Thymus (tissue), 11 donors: Measurements from ENCODE around the gene NFXL1. TPM values are rescaled to one million over a fixed set of nuclear protein-coding genes. Genes with fewer than 3 reads are reported as not detected.

Experiments used
- DNase-seq, 9 donors: peaks; one replicate each; pipeline ENCODE4 v3.0.0-alpha.2; 2013; ENCODE audit warnings: low spot score in 9 of 9, low read depth in 6 of 9, missing footprints in 1 of 9
- H3K27ac ChIP-seq, 2 donors: one replicate each; pipeline ENCODE4 v1.5.1; 2013; ENCODE audit warnings: control low read depth in 1 of 2, low read depth in 1 of 2, low read length in 1 of 2, mild to moderate bottlenecking in 1 of 2, moderate library complexity in 1 of 2
- H3K27me3 ChIP-seq, 2 donors: one replicate each; pipeline ENCODE4 v1.5.1; 2013; ENCODE audit warnings: low read length in 1 of 2; ENCODE audit not compliant: control insufficient read depth in 2 of 2, insufficient read depth in 1 of 2
- H3K36me3 ChIP-seq, 2 donors: one replicate each; pipeline ENCODE4 v1.5.1; 2013; ENCODE audit warnings: low read length in 1 of 2, mild to moderate bottlenecking in 1 of 2, moderate library complexity in 1 of 2; ENCODE audit not compliant: control insufficient read depth in 2 of 2, insufficient read depth in 2 of 2
- H3K4me1 ChIP-seq, 2 donors: one replicate each; pipeline ENCODE4 v1.5.1; 2013; ENCODE audit warnings: low read length in 2 of 2; ENCODE audit not compliant: control insufficient read depth in 2 of 2, insufficient read depth in 2 of 2
- H3K4me3 ChIP-seq, 2 donors: one replicate each; pipeline ENCODE4 v1.5.1; 2013; ENCODE audit warnings: low read length in 2 of 2, control low read depth in 1 of 2, mild to moderate bottlenecking in 1 of 2
- H3K9me3 ChIP-seq, 2 donors: one replicate each; pipeline ENCODE4 v1.5.1; 2013; ENCODE audit warnings: low read length in 1 of 2, mild to moderate bottlenecking in 1 of 2; ENCODE audit not compliant: control insufficient read depth in 2 of 2, insufficient read depth in 1 of 2
- WGBS: extraction: QIAGEN DNeasy Blood & Tissue Kit; methylation state at CpG from one replicate; pipeline ENCODE4 v1.1.7; 2013; 5-methylcytosine and 5-hydroxymethylcytosine counted together
- polyA plus RNA-seq: library from polyadenylated mRNA; stranded (reverse); fragments of 200-250 nt; gene quantifications from one replicate; pipeline ENCODE4 v1.2.3, GENCODE V29; 2013
- total RNA-seq: library from RNA; stranded (reverse); fragments of 120-200 nt; gene quantifications from one replicate; pipeline ENCODE4 v1.2.4, GENCODE V29; 2013
- donor health status: healthy.

NFXL1 gene
- total and polyA plus RNA-seq, 2 donors: 5.9 to 8.7 TPM

- no peaks in the 10 kb centered on the region for H3K9me3 ChIP-seq
- no peak overlapping the region for H3K27ac ChIP-seq
- peaks cover 0 to 3% of the 10 kb centered on the region in 2 donors for H3K36me3 ChIP-seq
- DNase-seq: no peak
- no peak overlapping the region for H3K4me3 ChIP-seq
- no peaks in the 10 kb centered on the region for H3K27me3 ChIP-seq
- WGBS: 84% methylated on average over 4 of the region's 4 CpGs
- no peaks in the 10 kb centered on the region for H3K4me1 ChIP-seq
Observed at GRCh38 chr4:47863486-47863885, 50.9 kb downstream of the NFXL1 start.

- no peaks in the 10 kb centered on the region for H3K27me3 ChIP-seq
- WGBS: over 99% methylated on average over 3 of the region's 3 CpGs
- no peak for DNase-seq
- peaks cover 0 to 3% of the 10 kb centered on the region in 2 donors for H3K36me3 ChIP-seq
- H3K27ac ChIP-seq: no peak overlapping the region
- no peak overlapping the region for H3K4me3 ChIP-seq
- no peaks in the 10 kb centered on the region for H3K4me1 ChIP-seq
- H3K9me3 ChIP-seq: no peaks in the 10 kb centered on the region
Observed at GRCh38 chr4:47862297-47862696, 52.1 kb downstream of the NFXL1 start.

- Histone ChIP-seq H3K36me3 (no peaks in the 10 kb centered on the region), H3K4me3 (no peak overlapping the region), H3K9me3 (no peaks in the 10 kb centered on the region), H3K27me3 (no peaks in the 10 kb centered on the region), H3K27ac (no peak overlapping the region), H3K4me1 (no peaks in the 10 kb centered on the region)
- no peak for DNase-seq
- 99% methylated on average over 1 of the region's 1 CpG for whole genome bisulfite sequencing
Observed at GRCh38 chr4:47860305-47860704, 54.1 kb downstream of the NFXL1 start.

DNA sequence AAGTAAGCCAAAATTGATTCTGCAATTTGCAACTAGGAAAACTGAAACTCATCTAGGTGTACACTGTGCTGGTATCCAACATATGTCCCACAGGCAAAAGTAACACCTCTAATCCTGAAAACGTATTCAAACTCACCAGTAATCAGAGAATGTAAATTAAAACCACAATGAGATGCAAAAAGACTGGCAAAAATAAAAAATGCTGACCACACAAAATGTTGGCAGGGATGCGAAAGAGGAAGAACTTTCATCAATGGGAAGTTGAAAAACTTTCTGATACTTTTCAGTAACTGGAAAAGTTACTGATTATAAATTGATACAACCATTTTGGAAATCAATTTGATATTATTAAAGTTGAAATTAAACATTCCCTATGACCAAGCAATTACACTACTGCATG, 56.4 kb downstream of the NFXL1 start:
- Histone ChIP-seq H3K9me3 (no peaks in the 10 kb centered on the region), H3K36me3 (no peaks in the 10 kb centered on the region), H3K27me3 (no peaks in the 10 kb centered on the region), H3K4me3 (no peak overlapping the region), H3K4me1 (no peaks in the 10 kb centered on the region), H3K27ac (no peak overlapping the region)
- DNase-seq: no peak
- WGBS: 82% methylated on average over 2 of the region's 2 CpGs

GRCh38 chr4:47856713-47857112, 57.7 kb downstream of the NFXL1 start:
- WGBS: 99% methylated on average over 1 of the region's 1 CpG
- Histone ChIP-seq H3K4me1 (no peaks in the 10 kb centered on the region), H3K27me3 (no peaks in the 10 kb centered on the region), H3K4me3 (no peak overlapping the region), H3K27ac (no peak overlapping the region), H3K9me3 (no peaks in the 10 kb centered on the region), H3K36me3 (no peaks in the 10 kb centered on the region)
- no peak for DNase-seq

DNA sequence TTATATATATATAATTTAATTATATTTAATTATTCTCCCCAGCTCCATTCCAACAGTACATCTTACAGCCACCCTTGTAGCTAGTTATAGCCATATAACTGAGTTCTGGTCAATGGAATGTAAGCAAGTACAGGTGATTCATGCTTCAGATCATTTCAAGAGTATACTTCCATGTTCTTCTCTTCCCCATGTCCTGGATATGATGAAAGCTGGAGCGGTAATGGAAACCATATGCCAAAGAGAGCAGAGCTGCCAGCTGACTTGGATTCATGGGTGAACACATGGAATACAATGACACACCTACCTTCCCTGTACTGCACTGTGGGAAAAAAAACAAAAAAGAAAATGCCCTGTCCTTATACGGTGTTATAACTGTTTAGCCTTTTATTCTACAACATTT, 59.0 kb downstream of the NFXL1 start:
- H3K4me1 ChIP-seq: no peaks in the 10 kb centered on the region
- WGBS: 100% methylated on average over 2 of the region's 2 CpGs
- no peak for DNase-seq
- H3K27me3 ChIP-seq: no peaks in the 10 kb centered on the region
- no peak overlapping the region for H3K27ac ChIP-seq
- no peaks in the 10 kb centered on the region for H3K36me3 ChIP-seq
- H3K4me3 ChIP-seq: no peak overlapping the region
- H3K9me3 ChIP-seq: no peaks in the 10 kb centered on the region

- WGBS: 99% methylated on average over 1 of the region's 1 CpG
- no peak overlapping the region for H3K27ac ChIP-seq
- H3K4me1 ChIP-seq: no peaks in the 10 kb centered on the region
- H3K36me3 ChIP-seq: no peaks in the 10 kb centered on the region
- H3K4me3 ChIP-seq: no peak overlapping the region
- H3K9me3 ChIP-seq: no peaks in the 10 kb centered on the region
- no peaks in the 10 kb centered on the region for H3K27me3 ChIP-seq
- no peak for DNase-seq
Observed at GRCh38 chr4:47852136-47852535, 62.2 kb downstream of the NFXL1 start.

DNA sequence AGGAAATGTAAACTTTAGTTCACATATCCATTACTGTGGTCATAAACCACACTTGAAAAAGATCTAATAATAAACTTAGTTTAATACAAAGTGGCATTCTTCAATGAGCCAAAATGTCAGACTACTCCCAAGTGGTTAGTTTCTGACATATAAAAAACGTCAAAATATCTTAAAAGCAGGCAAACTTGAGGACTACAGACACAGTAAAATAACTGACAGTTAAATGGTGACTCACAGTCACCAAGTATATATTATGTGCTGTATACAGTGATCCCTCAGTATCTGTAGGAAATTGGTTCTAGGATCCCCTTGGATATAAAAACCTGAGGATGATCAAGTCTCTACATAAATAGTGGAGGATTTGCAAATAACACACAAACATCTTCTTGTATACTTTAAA, 64.9 kb downstream of the NFXL1 start:
- Histone ChIP-seq H3K4me1 (no peaks in the 10 kb centered on the region), H3K9me3 (no peaks in the 10 kb centered on the region), H3K4me3 (no peak overlapping the region), H3K27me3 (no peaks in the 10 kb centered on the region), H3K27ac (no peak overlapping the region), H3K36me3 (no peaks in the 10 kb centered on the region)
- 95% methylated on average over 1 of the region's 1 CpG for WGBS
- DNase-seq: no peak

DNA sequence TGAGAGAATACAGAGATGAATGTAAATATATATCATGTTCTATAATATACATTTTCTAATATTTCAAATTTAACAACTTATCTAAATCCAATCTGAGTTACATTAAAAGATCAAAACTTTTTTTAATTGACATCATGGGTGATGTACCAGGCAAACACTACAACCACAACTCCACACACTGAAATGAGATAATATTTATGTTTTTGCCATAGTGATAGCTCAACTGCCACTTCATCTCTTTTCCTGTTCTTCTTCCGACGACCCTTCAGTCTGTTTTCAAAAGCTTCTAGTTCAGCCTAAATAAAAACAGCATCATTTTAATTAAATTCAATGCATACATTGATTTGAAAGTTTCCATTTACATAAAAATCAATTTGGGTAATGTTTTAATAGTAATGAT, 66.3 kb downstream of the NFXL1 start:
- 94% methylated on average over 2 of the region's 2 CpGs for WGBS
- Histone ChIP-seq H3K4me1 (no peaks in the 10 kb centered on the region), H3K4me3 (no peak overlapping the region), H3K36me3 (no peaks in the 10 kb centered on the region), H3K27ac (no peak overlapping the region), H3K9me3 (no peaks in the 10 kb centered on the region), H3K27me3 (no peaks in the 10 kb centered on the region)
- DNase-seq: no peak

DNA sequence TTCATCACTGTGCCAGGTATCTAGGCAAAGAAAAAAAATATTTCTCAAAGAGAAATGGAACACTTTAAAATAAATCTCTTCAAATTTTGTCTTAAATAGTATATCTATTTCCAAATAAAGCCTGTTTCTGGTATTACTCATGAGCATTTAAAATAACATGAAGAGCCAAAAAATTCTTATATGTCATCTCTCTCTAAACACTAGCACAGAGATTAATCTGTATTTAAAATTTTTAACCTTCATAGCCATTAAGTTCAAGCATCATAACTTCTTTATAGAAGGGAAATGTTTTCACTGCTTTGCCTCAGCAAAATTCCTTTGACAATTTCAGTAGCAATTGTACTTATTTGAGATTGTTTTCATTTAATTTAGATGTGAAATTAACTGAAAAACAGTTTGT, 71.4 kb downstream of the NFXL1 start:
- DNase-seq: no peak
- no peak overlapping the region for H3K27ac ChIP-seq
- no peak overlapping the region for H3K4me3 ChIP-seq
- H3K9me3 ChIP-seq: no peaks in the 10 kb centered on the region
- H3K36me3 ChIP-seq: no peaks in the 10 kb centered on the region
- H3K4me1 ChIP-seq: peaks cover 0 to 3% of the 10 kb centered on the region in 2 donors
- peaks cover 0 to 2% of the 10 kb centered on the region in 2 donors for H3K27me3 ChIP-seq
